ENCODE results near the gene FOXRED1. TPM values are rescaled to one million over a fixed set of nuclear protein-coding genes. Genes with fewer than 3 reads are reported as not detected.

Gene FOXRED1
- total RNA-seq, 1 donor from 2014 or later = 27.7 TPM

DNA sequence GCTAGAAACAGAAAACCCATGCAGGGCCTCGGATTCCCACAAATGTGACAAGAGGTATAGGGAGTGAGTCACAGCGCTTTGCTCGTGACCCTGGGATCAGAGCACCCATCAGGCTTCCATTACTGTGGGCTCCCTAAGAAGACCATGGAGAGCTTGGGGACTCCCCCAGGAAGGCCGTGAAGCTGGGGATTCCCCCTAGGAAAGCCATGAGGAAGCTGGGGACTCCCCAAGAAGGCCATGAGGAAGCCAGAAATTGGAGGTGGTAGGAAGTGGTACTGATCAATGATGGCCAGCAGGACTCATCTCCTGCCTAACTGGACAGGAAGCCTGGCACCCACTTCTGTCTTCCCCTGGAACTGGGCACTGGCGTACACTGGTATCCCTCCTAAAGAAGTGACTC lies 24.8 kb downstream of the FOXRED1 start:
- intact Hi-C loops (cut with micrococcal nuclease) = no loop called here
- no peak for DNase-seq
- H3K27me3 ChIP-seq (ENCODE audit: low read depth) = no peaks in the 10 kb centered on the region
- peaks cover 65% of the 10 kb centered on the region for H3K36me3 ChIP-seq
- TF ChIP-seq CTCF (IDR thresholded peaks at IDR 0.05; ENCODE audit: borderline replicate concordance) = no peak
- H3K9me3 ChIP-seq (replicated peaks) = no peaks in the 10 kb centered on the region
- no peak overlapping the region for H3K4me3 ChIP-seq
- no peak overlapping the region for H3K27ac ChIP-seq (replicated peaks)
- H3K4me1 ChIP-seq = no peaks in the 10 kb centered on the region

DNA sequence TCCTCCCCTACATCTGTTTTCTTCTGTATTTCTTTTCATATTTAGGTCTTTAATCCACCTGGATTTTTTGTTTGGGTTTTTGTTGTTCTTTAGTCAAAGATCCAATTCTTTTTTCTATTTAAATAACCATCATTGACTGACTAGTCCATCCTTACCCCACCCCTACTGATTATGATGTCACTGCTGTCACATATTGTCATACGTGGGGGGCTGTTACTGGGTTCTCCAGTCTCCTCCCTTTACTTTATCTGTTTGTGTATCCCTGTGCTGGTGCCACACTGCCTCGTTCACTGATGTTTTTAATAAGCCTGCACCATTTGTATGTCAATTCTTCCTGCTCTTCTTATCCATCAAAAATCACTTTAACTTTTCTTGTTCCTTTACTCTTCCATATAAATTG lies 28.1 kb downstream of the FOXRED1 start:
- no peaks in the 10 kb centered on the region for H3K9me3 ChIP-seq (replicated peaks)
- TF ChIP-seq CTCF (IDR thresholded peaks at IDR 0.05; ENCODE audit: borderline replicate concordance) = no peak
- no peak overlapping the region for H3K27ac ChIP-seq (replicated peaks)
- H3K4me3 ChIP-seq = no peak overlapping the region
- DNase-seq = no peak
- intact Hi-C loops (cut with micrococcal nuclease) = no loop called here
- no peaks in the 10 kb centered on the region for H3K4me1 ChIP-seq
- no peaks in the 10 kb centered on the region for H3K27me3 ChIP-seq (ENCODE audit: low read depth)
- peaks cover 43% of the 10 kb centered on the region for H3K36me3 ChIP-seq

GRCh38 chr11:126303623-126304456 lies 34.9 kb downstream of the FOXRED1 start, which contains the start of gene DCPS:
TSS of gene DCPS (plus strand) at chr11:126304060. CDS start at chr11:126304081, 21 bp downstream.
- H3K36me3 ChIP-seq = peaks cover 6% of the 10 kb centered on the region
- no peaks in the 10 kb centered on the region for H3K27me3 ChIP-seq (ENCODE audit: low read depth)
- TF ChIP-seq CTCF (IDR thresholded peaks at IDR 0.05; ENCODE audit: borderline replicate concordance) = no peak
- peak within 1 kb of the TSS; percentile 80 for H3K4me3 ChIP-seq
- intact Hi-C loops (cut with micrococcal nuclease) = no loop called here
- H3K27ac ChIP-seq (replicated peaks) = peak within 1 kb of the TSS; percentile 94
- no peaks in the 10 kb centered on the region for H3K9me3 ChIP-seq (replicated peaks)
- peak; percentile 92 for DNase-seq
- H3K4me1 ChIP-seq = peaks cover 22% of the 10 kb centered on the region

DNA sequence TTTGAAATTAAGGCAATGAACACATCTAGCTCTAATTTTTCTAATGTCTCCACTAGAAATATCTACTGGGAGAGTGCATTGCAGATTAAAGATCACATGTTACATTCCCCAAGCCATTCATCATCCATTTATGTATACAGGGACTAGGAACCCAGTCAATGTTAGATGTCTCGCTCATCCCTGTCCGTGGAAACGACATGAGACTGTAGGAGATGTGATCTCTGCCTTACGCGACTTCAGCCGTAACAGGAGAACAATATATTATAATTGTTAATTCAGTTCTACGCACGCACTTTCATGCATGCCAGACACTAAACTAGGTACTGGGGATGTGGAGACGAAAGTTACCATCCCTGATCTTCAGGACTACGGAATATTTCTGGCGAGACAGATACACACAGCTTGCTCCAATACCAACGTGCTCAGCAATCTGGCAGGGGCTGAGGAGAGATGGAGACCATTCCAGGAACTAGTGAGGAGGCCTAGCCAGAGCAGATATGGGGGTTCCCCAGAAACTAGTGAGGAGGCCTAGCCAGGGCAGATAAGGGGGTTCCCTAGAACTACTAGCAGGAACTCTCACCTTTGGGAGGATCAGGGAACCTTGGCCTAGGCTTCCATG lies 35.6 kb downstream of the FOXRED1 start:
- Histone ChIP-seq H3K4me3 (peak overlapping the region; percentile 80), H3K27ac (replicated peaks) (peak overlapping the region; percentile 94), H3K36me3 (peaks cover 13% of the 10 kb centered on the region), H3K4me1 (peaks cover 22% of the 10 kb centered on the region), H3K27me3 (ENCODE audit: low read depth) (no peaks in the 10 kb centered on the region), H3K9me3 (replicated peaks) (no peaks in the 10 kb centered on the region)
- intact Hi-C loops (cut with micrococcal nuclease) = no loop called here
- no peak for TF ChIP-seq CTCF (IDR thresholded peaks at IDR 0.05; ENCODE audit: borderline replicate concordance)
- DNase-seq = no peak

DNA sequence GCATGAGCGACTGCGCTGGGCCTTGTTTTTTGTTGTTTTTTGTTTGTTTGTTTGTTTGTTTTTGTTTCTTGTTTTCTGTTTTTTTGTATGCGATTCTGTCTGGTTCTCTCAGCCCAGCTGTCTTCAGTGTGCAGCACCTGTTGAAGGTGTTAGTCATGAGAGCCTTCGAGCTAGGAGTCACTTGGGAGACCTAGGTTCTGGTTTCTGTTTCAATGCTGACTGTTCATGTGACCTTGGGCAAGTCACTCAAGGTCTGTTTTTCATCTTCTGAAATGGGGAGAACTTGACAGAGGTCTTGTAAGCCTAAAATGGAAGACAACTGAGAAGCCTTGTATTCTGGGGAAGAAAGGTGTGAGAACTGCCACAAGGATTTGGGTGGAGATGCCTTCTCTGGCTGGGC lies 36.7 kb downstream of the FOXRED1 start:
- Histone ChIP-seq H3K9me3 (replicated peaks) (no peaks in the 10 kb centered on the region), H3K27ac (replicated peaks) (no peak overlapping the region), H3K4me1 (peaks cover 25% of the 10 kb centered on the region), H3K27me3 (ENCODE audit: low read depth) (no peaks in the 10 kb centered on the region), H3K36me3 (peaks cover 20% of the 10 kb centered on the region), H3K4me3 (no peak overlapping the region)
- TF ChIP-seq CTCF (IDR thresholded peaks at IDR 0.05; ENCODE audit: borderline replicate concordance) = no peak
- DNase-seq = no peak
- intact Hi-C loops (cut with micrococcal nuclease) = no loop called here
